Prostate gland (tissue), 2 donors: ENCODE measurements around the gene CIAPIN1. TPM values are rescaled to one million over a fixed set of nuclear protein-coding genes. Genes with fewer than 3 reads are reported as not detected.

Source experiments
- DNase-seq: peaks from one replicate; pipeline ENCODE4 v3.0.0-alpha.2; 2019; ENCODE audit warnings: low spot score
- H3K27ac ChIP-seq, 2 donors: fragments of 200-600 bp; sonication (generic); 2 replicates each; pipeline ENCODE4 v1.5.1; 2017 to 2019
- H3K27me3 ChIP-seq: fragments of 200-600 bp; sonication (generic); replicated peaks from 2 replicates; pipeline ENCODE4 v1.5.1; 2019; ENCODE audit not compliant: insufficient read depth
- H3K36me3 ChIP-seq, 2 donors: fragments of 200-600 bp; sonication (generic); 1 replicate in 1 of 2; 2 replicates in 1 of 2; pipeline versions ENCODE4 v1.5.1 to v1.8.1; 2017 to 2019
- H3K4me1 ChIP-seq: fragments of 200-600 bp; sonication (generic); replicated peaks from 2 replicates; pipeline ENCODE4 v1.5.1; 2019
- H3K4me3 ChIP-seq, 2 donors: fragments of 200-600 bp; sonication (generic); 2 replicates each; pipeline ENCODE4 v1.5.1; 2017 to 2019
- H3K9me3 ChIP-seq: fragments of 200-600 bp; sonication (generic); 2 replicates; pipeline ENCODE4 v1.5.1; 2017
- POLR2A ChIP-seq: fragments of 450-650 bp; IDR thresholded peaks from one replicate; pipeline ENCODE4 v1.6.1; 2016; ENCODE audit warnings: antibody characterized with exemption, mild to moderate bottlenecking
- POLR2AphosphoS5 ChIP-seq: sonication (generic); formaldehyde crosslinking; IDR thresholded peaks from one replicate; pipeline ENCODE4 v1.6.1; 2017; ENCODE audit warnings: antibody characterized with exemption
- WGBS: methylation state at CpG from one replicate; pipeline ENCODE4 v1.1.5; 2018; 5-methylcytosine and 5-hydroxymethylcytosine counted together
- intact Hi-C: fragments of 100-400 bp; cut with DNase I; formaldehyde crosslinking; loops from one replicate; pipeline ENCODE4 v1.14.2; 2022
- total RNA-seq, 2 donors: library from RNA; depleted of rRNA; stranded (reverse); fragments of >200 nt; gene quantifications; one replicate each; pipeline ENCODE4 v1.1.0, GENCODE V29; 2016
- TF ChIP-seq, protein P1 (sequence below), 4 experiments: fragments of 200-600 bp in 2 of 4; fragments of 450-650 bp in 2 of 4; sonication (generic) in 2 of 4; IDR thresholded peaks; 1 replicate in 3 of 4; 2 replicates in 1 of 4; pipeline ENCODE4 v1.5.1; 2016 to 2019; ENCODE audit warnings: antibody characterized with exemption in 4 of 4, mild to moderate bottlenecking in 2 of 4, moderate library complexity in 2 of 4

The CIAPIN1 gene
- total RNA-seq, 2 donors from 2014 or later, result 20.1 to 40.3 TPM

DNA sequence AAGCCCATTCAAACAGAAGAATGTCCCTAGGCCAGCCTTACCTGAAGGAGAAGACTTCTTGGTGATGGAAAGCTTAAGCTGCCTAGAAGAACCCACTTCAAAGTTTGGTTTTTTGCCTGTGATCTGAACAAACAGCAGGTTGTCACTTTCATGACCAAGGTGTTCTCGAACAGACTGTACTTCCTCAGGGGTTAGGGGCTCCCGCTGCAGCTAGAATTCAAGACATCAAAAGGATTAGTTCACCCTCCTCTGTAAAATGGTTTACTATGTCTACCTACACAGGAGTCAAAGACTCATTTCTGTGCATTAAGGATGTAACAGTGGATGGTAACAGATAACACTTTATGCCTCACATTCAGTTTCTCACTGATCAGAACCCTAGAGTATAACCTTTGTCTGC is 13.2 kb downstream of the CIAPIN1 start:
- 83% methylated on average over 2 of the region's 2 CpGs for whole genome bisulfite sequencing
- H3K36me3 ChIP-seq, result peaks cover 12 to 14% of the 10 kb centered on the region in 2 donors
- no peaks in the 10 kb centered on the region for H3K9me3 ChIP-seq

DNA sequence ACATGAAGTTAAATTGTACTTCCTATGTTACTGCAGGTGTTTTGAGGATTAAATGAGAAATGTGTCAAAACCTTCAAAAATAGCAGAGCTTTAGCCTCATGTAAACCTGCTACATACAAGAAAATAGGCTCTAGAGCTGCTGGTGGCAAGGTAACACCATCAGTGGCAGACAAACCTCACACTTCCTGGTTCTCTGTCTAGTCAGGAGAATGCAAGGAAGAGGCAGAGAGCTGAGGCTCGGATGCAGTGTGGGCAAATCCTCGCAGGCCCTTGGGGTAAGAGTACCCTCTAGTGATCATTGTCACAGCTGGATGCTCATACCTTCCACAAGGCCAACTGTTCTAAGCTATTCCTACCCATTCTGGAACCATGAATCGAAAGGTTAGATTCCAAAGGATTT is 14.2 kb downstream of the CIAPIN1 start:
- peaks cover 12 to 14% of the 10 kb centered on the region in 2 donors for H3K36me3 ChIP-seq
- TF ChIP-seq, protein P1, sequence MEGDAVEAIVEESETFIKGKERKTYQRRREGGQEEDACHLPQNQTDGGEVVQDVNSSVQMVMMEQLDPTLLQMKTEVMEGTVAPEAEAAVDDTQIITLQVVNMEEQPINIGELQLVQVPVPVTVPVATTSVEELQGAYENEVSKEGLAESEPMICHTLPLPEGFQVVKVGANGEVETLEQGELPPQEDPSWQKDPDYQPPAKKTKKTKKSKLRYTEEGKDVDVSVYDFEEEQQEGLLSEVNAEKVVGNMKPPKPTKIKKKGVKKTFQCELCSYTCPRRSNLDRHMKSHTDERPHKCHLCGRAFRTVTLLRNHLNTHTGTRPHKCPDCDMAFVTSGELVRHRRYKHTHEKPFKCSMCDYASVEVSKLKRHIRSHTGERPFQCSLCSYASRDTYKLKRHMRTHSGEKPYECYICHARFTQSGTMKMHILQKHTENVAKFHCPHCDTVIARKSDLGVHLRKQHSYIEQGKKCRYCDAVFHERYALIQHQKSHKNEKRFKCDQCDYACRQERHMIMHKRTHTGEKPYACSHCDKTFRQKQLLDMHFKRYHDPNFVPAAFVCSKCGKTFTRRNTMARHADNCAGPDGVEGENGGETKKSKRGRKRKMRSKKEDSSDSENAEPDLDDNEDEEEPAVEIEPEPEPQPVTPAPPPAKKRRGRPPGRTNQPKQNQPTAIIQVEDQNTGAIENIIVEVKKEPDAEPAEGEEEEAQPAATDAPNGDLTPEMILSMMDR (IDR thresholded peaks at IDR 0.05), result no peak
- TF ChIP-seq POLR2A, result no peak
- TF ChIP-seq POLR2AphosphoS5, result no peak
- WGBS, result 94% methylated on average over 3 of the region's 3 CpGs
- DNase-seq, result no peak
- intact Hi-C loops, result no loop called here
- no peak overlapping the region for H3K4me3 ChIP-seq
- no peaks in the 10 kb centered on the region for H3K4me1 ChIP-seq
- H3K27me3 ChIP-seq, result no peaks in the 10 kb centered on the region
- no peaks in the 10 kb centered on the region for H3K9me3 ChIP-seq
- no peak overlapping the region for H3K27ac ChIP-seq

More for the DNA sequence above, 13.2 kb downstream of the CIAPIN1 start:
- no peak overlapping the region for H3K27ac ChIP-seq
- H3K27me3 ChIP-seq, result no peaks in the 10 kb centered on the region
- TF ChIP-seq POLR2AphosphoS5, result no peak
- TF ChIP-seq POLR2A, result no peak
- TF ChIP-seq, protein P1 (IDR thresholded peaks at IDR 0.05), result no peak
- no peak overlapping the region for H3K4me3 ChIP-seq
- no peaks in the 10 kb centered on the region for H3K4me1 ChIP-seq
- intact Hi-C loops, result no loop called here
- DNase-seq, result no peak

DNA sequence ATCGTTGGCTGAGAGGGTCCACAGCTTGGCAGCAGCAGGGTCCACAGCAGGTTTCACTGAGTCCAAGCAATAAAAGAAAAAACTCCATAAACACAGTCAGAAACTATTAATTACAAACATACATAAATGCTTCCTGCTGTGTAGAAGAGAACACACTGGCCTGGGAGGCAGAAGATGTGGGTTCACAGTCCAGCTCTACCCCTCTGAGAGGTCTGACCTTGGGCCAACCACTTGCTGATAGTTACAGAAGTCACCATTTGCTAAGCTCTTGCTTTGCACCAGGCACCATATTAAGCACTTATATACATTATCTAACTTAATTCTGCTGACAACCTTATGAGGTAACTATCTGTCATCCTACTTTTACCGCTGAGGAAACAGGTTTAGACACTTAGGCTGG is 14.7 kb downstream of the CIAPIN1 start:
- intact Hi-C loops, result no loop called here
- Histone ChIP-seq H3K4me1 (no peaks in the 10 kb centered on the region), H3K4me3 (no peak overlapping the region), H3K27me3 (no peaks in the 10 kb centered on the region), H3K36me3 (peaks cover 12 to 14% of the 10 kb centered on the region in 2 donors), H3K27ac (no peak overlapping the region), H3K9me3 (no peaks in the 10 kb centered on the region)
- DNase-seq, result no peak
- TF ChIP-seq POLR2A (no peak), POLR2AphosphoS5 (no peak)
- TF ChIP-seq, protein P1 (IDR thresholded peaks at IDR 0.05), result no peak
- WGBS, result 90% methylated on average over 2 of the region's 2 CpGs

DNA sequence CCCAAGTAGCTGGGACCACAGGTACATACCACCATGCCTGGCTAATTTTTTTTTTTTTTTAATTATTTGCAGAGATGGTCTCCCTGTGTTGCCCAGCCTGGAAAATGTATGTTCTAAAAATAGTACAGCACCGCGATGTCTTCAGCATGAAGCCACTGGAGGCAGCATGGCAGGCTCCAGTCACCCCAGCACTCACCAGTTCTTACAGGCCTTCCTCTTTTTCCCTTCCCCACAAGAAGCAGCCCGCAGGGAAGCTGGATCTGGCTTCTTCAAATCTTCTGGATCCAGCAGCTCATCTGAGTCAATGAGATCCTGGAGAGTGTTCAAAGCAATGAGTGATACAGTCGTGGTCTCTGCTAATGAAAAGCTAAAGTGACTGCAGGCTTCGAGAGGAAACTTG is 16.2 kb downstream of the CIAPIN1 start:
- 82% methylated on average over 5 of the region's 5 CpGs for WGBS
- intact Hi-C loops, result no loop called here
- H3K27me3 ChIP-seq, result no peaks in the 10 kb centered on the region
- no peak overlapping the region for H3K4me3 ChIP-seq
- H3K9me3 ChIP-seq, result no peaks in the 10 kb centered on the region
- no peak for DNase-seq
- H3K36me3 ChIP-seq, result peaks cover 6 to 14% of the 10 kb centered on the region in 2 donors
- no peak for TF ChIP-seq POLR2AphosphoS5
- no peak for TF ChIP-seq POLR2A
- TF ChIP-seq, protein P1 (IDR thresholded peaks at IDR 0.05), result no peak
- H3K27ac ChIP-seq, result no peak overlapping the region
- H3K4me1 ChIP-seq, result no peaks in the 10 kb centered on the region

DNA sequence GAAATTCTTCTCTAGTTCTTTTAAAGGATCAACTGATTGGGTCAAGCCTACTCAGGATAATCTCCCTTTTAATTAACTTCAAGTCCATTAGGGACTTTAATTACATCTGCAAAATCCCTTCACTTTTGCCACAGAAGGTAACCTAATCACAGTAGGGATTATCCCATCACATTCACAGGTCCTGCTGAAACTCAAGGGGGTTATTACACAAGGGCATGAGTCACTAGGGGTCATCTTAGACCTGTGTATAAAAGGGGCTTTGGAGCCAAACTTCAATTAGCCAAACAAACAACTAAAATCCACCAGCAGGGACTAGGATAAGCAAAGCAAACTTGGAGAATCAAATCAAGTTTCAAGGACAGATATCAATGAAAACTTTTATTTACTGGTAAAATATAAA is 19.4 kb downstream of the CIAPIN1 start:
- H3K27me3 ChIP-seq, result no peaks in the 10 kb centered on the region
- intact Hi-C loops, result no loop called here
- H3K27ac ChIP-seq, result no peak overlapping the region
- no peak for TF ChIP-seq POLR2AphosphoS5
- no peak for TF ChIP-seq POLR2A
- TF ChIP-seq, protein P1 (IDR thresholded peaks at IDR 0.05), result no peak
- DNase-seq, result no peak
- peaks cover 3 to 10% of the 10 kb centered on the region in 2 donors for H3K36me3 ChIP-seq
- no peaks in the 10 kb centered on the region for H3K9me3 ChIP-seq
- H3K4me1 ChIP-seq, result no peaks in the 10 kb centered on the region
- no peak overlapping the region for H3K4me3 ChIP-seq
